Naive thymus-derived CD4-positive, alpha-beta T cell (primary cell): Measurements from ENCODE around the gene LSG1. TPM values are rescaled to one million over a fixed set of nuclear protein-coding genes. Genes with fewer than 3 reads are reported as not detected.
"Not testable (repeated sequence)": the region's sequence is repeated elsewhere in the genome, so short reads cannot be mapped to it uniquely, and the experiment has no call there.

Experiments
- ATAC-seq: fragments of 150-1000 bp; cut with Tn5 transposase; 2 replicates; pipeline ENCODE4 v1.10.0; 2021; ENCODE audit warnings: mild to moderate bottlenecking, moderate library complexity
- CTCF ChIA-PET: fragments of 350-600 bp; sonication (Branson Sonifier 250); formaldehyde crosslinking; loops from one replicate; lab custom pipeline; 2021; ENCODE audit warnings: antibody characterized with exemption; lab: Charles Lee
- POLR2A ChIA-PET: fragments of 350-600 bp; sonication (Branson Sonifier 250); formaldehyde crosslinking; loops from one replicate; lab custom pipeline; 2021; ENCODE audit warnings: antibody characterized with exemption, inconsistent platforms; lab: Charles Lee
- DNase-seq, 9 donors: peaks; one replicate each; pipeline versions ENCODE4 v3.0.0 to v3.0.0-alpha.2; 2020 to 2022; ENCODE audit warnings: mixed read lengths in 1 of 9
- H3K27ac ChIP-seq: one replicate; pipeline ENCODE4 v1.7.0; 2013; ENCODE audit warnings: mild to moderate bottlenecking, low read depth, low read length, moderate library complexity
- H3K27me3 ChIP-seq, 2 donors: one replicate each; pipeline ENCODE4 v1.7.0; 2013; ENCODE audit warnings: low read length in 2 of 2, mild to moderate bottlenecking in 2 of 2, moderate library complexity in 2 of 2; ENCODE audit not compliant: control insufficient read depth in 2 of 2, insufficient read depth in 2 of 2
- H3K36me3 ChIP-seq, 3 experiments: 1 replicate in 2 of 3; 2 replicates in 1 of 3; pipeline ENCODE4 v1.7.0; 2013; ENCODE audit warnings: low read length in 3 of 3, mild to moderate bottlenecking in 3 of 3, moderate library complexity in 1 of 3; ENCODE audit not compliant: insufficient read depth in 3 of 3, control insufficient read depth in 2 of 3
- H3K4me1 ChIP-seq, 2 donors: one replicate each; pipeline ENCODE4 v1.7.0; 2013; ENCODE audit warnings: low read length in 2 of 2, mild to moderate bottlenecking in 2 of 2, moderate library complexity in 1 of 2; ENCODE audit not compliant: control insufficient read depth in 2 of 2, insufficient read depth in 2 of 2
- H3K4me3 ChIP-seq: 2 replicates; pipeline ENCODE4 v1.7.0; 2013; ENCODE audit warnings: mild to moderate bottlenecking, low read length
- H3K9me3 ChIP-seq, 3 experiments: 1 replicate in 2 of 3; 2 replicates in 1 of 3; pipeline ENCODE4 v1.7.0; 2013; ENCODE audit warnings: low read length in 3 of 3; ENCODE audit not compliant: control insufficient read depth in 2 of 3
- H3K27ac Mint-ChIP-seq, 9 donors: one replicate each; pipeline ENCODE4 v1.8.0; 2020 to 2022; ENCODE audit warnings: mixed read lengths in 9 of 9, mild to moderate bottlenecking in 8 of 9, moderate library complexity in 5 of 9, inconsistent platforms in 2 of 9
- H3K27me3 Mint-ChIP-seq, 5 donors: one replicate each; pipeline ENCODE4 v1.8.0; 2021 to 2022; ENCODE audit warnings: mixed read lengths in 5 of 5, mild to moderate bottlenecking in 1 of 5
- H3K36me3 Mint-ChIP-seq, 5 donors: one replicate each; pipeline ENCODE4 v1.8.0; 2020 to 2022; ENCODE audit warnings: mixed read lengths in 5 of 5, mild to moderate bottlenecking in 3 of 5, inconsistent platforms in 1 of 5
- H3K4me1 Mint-ChIP-seq, 7 donors: one replicate each; pipeline ENCODE4 v1.8.0; 2020 to 2022; ENCODE audit warnings: mixed read lengths in 7 of 7, mild to moderate bottlenecking in 3 of 7, inconsistent platforms in 1 of 7
- H3K4me3 Mint-ChIP-seq, 10 donors: one replicate each; pipeline ENCODE4 v1.8.0; 2020 to 2022; ENCODE audit warnings: mild to moderate bottlenecking in 10 of 10, mixed read lengths in 10 of 10, moderate library complexity in 6 of 10, inconsistent platforms in 2 of 10
- H3K9me3 Mint-ChIP-seq, 11 donors: one replicate each; pipeline ENCODE4 v1.8.0; 2020 to 2022; ENCODE audit warnings: mixed read lengths in 11 of 11, mild to moderate bottlenecking in 4 of 11, inconsistent platforms in 1 of 11, moderate library complexity in 1 of 11
- intact Hi-C, 2 donors: fragments of 100-400 bp; cut with micrococcal nuclease; formaldehyde crosslinking; loops; one replicate each; pipeline ENCODE4 v1.15.1; 2023
- polyA plus RNA-seq, 2 donors: library from polyadenylated mRNA; unstranded; fragments of 300-500 nt; fragmentation: Illumina TruSeq; gene quantifications; one replicate each; pipeline ENCODE4 v1.2.3, GENCODE V29; 2021
- total RNA-seq, 6 experiments: library from RNA in 5 of 6; stranded (reverse) in 5 of 6; gene quantifications; 1 replicate in 5 of 6; 2 replicates in 1 of 6; pipeline ENCODE4 v1.2.3 and lab custom pipeline; 2021 to 2026

The LSG1 gene
- total and polyA plus RNA-seq, 7 experiments from 2014 or later: 18.4 to 59.2 (median 44.5) TPM

GRCh38 chr3:194610689-194611088 is 61.3 kb downstream of the LSG1 start:
- DNase-seq: no peak
- H3K36me3 ChIP-seq: no peaks in the 10 kb centered on the region
- no peaks in the 10 kb centered on the region for H3K9me3 ChIP-seq
- no peaks in the 10 kb centered on the region for H3K36me3 Mint-ChIP-seq
- CTCF ChIA-PET: interaction anchor here (0.8 kb wide), 1 partner anchor 29 kb away, joined by 3 read pairs; no protein-coding TSS in a partner anchor
- H3K27me3 ChIP-seq: no peaks in the 10 kb centered on the region
- no peak overlapping the region for H3K4me3 Mint-ChIP-seq
- ATAC-seq: no peak
- peak overlapping the region in 1 of 9 donors; percentile 50 for H3K27ac Mint-ChIP-seq
- H3K27ac ChIP-seq: no peak overlapping the region
- POLR2A ChIA-PET: no interaction called here
- no peak overlapping the region for H3K4me3 ChIP-seq
- no peaks in the 10 kb centered on the region for H3K27me3 Mint-ChIP-seq
- peaks cover 0 to 4% (median 0%) of the 10 kb centered on the region in 11 donors for H3K9me3 Mint-ChIP-seq
- H3K4me1 ChIP-seq: no peaks in the 10 kb centered on the region
- H3K4me1 Mint-ChIP-seq: peaks cover 0 to 3% (median 0%) of the 10 kb centered on the region in 7 donors
- intact Hi-C loops: no loop called here

GRCh38 chr3:194609601-194610000 is 62.4 kb downstream of the LSG1 start:
- H3K36me3 Mint-ChIP-seq: no peaks in the 10 kb centered on the region
- H3K4me1 Mint-ChIP-seq: peaks cover 0 to 3% (median 0%) of the 10 kb centered on the region in 7 donors
- DNase-seq: no peak

GRCh38 chr3:194608981-194609380 is 63.0 kb downstream of the LSG1 start:
- Histone ChIP-seq H3K36me3 (no peaks in the 10 kb centered on the region), H3K27ac (no peak overlapping the region), H3K4me3 (no peak overlapping the region), H3K27me3 (no peaks in the 10 kb centered on the region), H3K9me3 (no peaks in the 10 kb centered on the region), H3K4me1 (no peaks in the 10 kb centered on the region)
- CTCF ChIA-PET: no interaction called here
- no peaks in the 10 kb centered on the region for H3K36me3 Mint-ChIP-seq
- POLR2A ChIA-PET: no interaction called here
- H3K4me3 Mint-ChIP-seq: no peak overlapping the region
- H3K9me3 Mint-ChIP-seq: peaks cover 0 to 4% (median 0%) of the 10 kb centered on the region in 11 donors
- peaks cover 0 to 3% (median 0%) of the 10 kb centered on the region in 7 donors for H3K4me1 Mint-ChIP-seq
- no peak overlapping the region for H3K27ac Mint-ChIP-seq
- H3K27me3 Mint-ChIP-seq: no peaks in the 10 kb centered on the region
- DNase-seq (no peak), ATAC-seq (no peak)
- intact Hi-C loops: no loop called here

More at GRCh38 chr3:194609601-194610000, 62.4 kb downstream of the LSG1 start:
- Histone ChIP-seq H3K36me3 (no peaks in the 10 kb centered on the region), H3K9me3 (no peaks in the 10 kb centered on the region), H3K4me3 (no peak overlapping the region), H3K4me1 (no peaks in the 10 kb centered on the region), H3K27me3 (no peaks in the 10 kb centered on the region), H3K27ac (no peak overlapping the region)
- H3K27ac Mint-ChIP-seq: no peak overlapping the region
- peaks cover 0 to 4% (median 0%) of the 10 kb centered on the region in 11 donors for H3K9me3 Mint-ChIP-seq
- ATAC-seq: no peak
- no peaks in the 10 kb centered on the region for H3K27me3 Mint-ChIP-seq
- ChIA-PET CTCF (no interaction called here), POLR2A (no interaction called here)
- H3K4me3 Mint-ChIP-seq: no peak overlapping the region
- intact Hi-C loops: no loop called here

GRCh38 chr3:194607592-194608389 is 64.2 kb downstream of the LSG1 start:
- no peaks in the 10 kb centered on the region for H3K9me3 ChIP-seq
- intact Hi-C loops: no loop called here
- H3K27ac ChIP-seq: no peak overlapping the region
- H3K27me3 Mint-ChIP-seq: no peaks in the 10 kb centered on the region
- DNase-seq (no peak), ATAC-seq (no peak)
- H3K36me3 Mint-ChIP-seq: no peaks in the 10 kb centered on the region
- no peak overlapping the region for H3K27ac Mint-ChIP-seq
- H3K27me3 ChIP-seq: no peaks in the 10 kb centered on the region
- peaks cover 0 to 3% (median 0%) of the 10 kb centered on the region in 7 donors for H3K4me1 Mint-ChIP-seq
- peaks cover 0 to 4% (median 0%) of the 10 kb centered on the region in 11 donors for H3K9me3 Mint-ChIP-seq
- CTCF ChIA-PET: no interaction called here
- no peaks in the 10 kb centered on the region for H3K36me3 ChIP-seq
- POLR2A ChIA-PET: no interaction called here
- H3K4me1 ChIP-seq: no peaks in the 10 kb centered on the region
- H3K4me3 ChIP-seq: no peak overlapping the region
- H3K4me3 Mint-ChIP-seq: no peak overlapping the region

DNA sequence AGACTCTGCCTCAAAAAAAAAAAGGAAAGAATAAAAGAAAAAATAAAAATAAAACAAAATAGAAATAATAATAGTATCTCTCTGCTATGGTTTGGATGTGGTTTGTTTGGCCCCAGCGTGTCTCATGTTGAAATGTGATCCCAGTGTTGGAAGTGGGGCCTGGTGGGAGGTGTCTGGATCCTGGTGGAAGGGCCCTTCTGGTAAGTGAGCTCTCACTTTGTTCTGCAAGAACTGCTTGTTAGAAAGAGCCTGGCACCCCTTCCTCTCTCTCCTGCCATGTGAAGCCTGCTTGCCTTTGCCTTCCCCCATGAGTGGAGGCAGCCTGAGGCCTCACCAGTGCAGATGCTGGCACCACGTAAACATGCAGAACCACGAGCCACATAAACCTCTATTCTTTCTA is 65.0 kb downstream of the LSG1 start:
- peaks cover 0 to 4% (median 0%) of the 10 kb centered on the region in 11 donors for H3K9me3 Mint-ChIP-seq
- no peak overlapping the region for H3K4me3 Mint-ChIP-seq
- Histone ChIP-seq H3K27me3 (no peaks in the 10 kb centered on the region), H3K4me1 (no peaks in the 10 kb centered on the region), H3K9me3 (no peaks in the 10 kb centered on the region), H3K4me3 (no peak overlapping the region), H3K36me3 (no peaks in the 10 kb centered on the region), H3K27ac (no peak overlapping the region)
- no peaks in the 10 kb centered on the region for H3K36me3 Mint-ChIP-seq
- CTCF ChIA-PET: no interaction called here
- ATAC-seq: no peak
- no peaks in the 10 kb centered on the region for H3K27me3 Mint-ChIP-seq
- intact Hi-C loops: no loop called here
- H3K4me1 Mint-ChIP-seq: no peaks in the 10 kb centered on the region
- POLR2A ChIA-PET: no interaction called here
- H3K27ac Mint-ChIP-seq: no peak overlapping the region
- no peak for DNase-seq

GRCh38 chr3:194606163-194606562 is 65.8 kb downstream of the LSG1 start:
- Mint-ChIP-seq H3K4me1 (no peaks in the 10 kb centered on the region), H3K27ac (no peak overlapping the region), H3K9me3 (peaks cover 0 to 4% (median 0%) of the 10 kb centered on the region in 11 donors), H3K4me3 (no peak overlapping the region), H3K36me3 (no peaks in the 10 kb centered on the region), H3K27me3 (no peaks in the 10 kb centered on the region)
- ATAC-seq (no peak), DNase-seq (no peak)
- Histone ChIP-seq H3K9me3 (no peaks in the 10 kb centered on the region), H3K27me3 (no peaks in the 10 kb centered on the region), H3K27ac (no peak overlapping the region), H3K36me3 (no peaks in the 10 kb centered on the region), H3K4me1 (no peaks in the 10 kb centered on the region), H3K4me3 (no peak overlapping the region)
- POLR2A ChIA-PET: no interaction called here
- CTCF ChIA-PET: no interaction called here
- intact Hi-C loops: no loop called here

GRCh38 chr3:194605314-194605713 is 66.7 kb downstream of the LSG1 start:
- H3K36me3 Mint-ChIP-seq, H3K27ac Mint-ChIP-seq, H3K4me1 Mint-ChIP-seq, DNase-seq, H3K27me3 Mint-ChIP-seq, H3K27me3 ChIP-seq, H3K9me3 ChIP-seq, H3K4me3 ChIP-seq, ATAC-seq, H3K4me1 ChIP-seq, H3K27ac ChIP-seq, H3K4me3 Mint-ChIP-seq, intact Hi-C loops, H3K36me3 ChIP-seq, H3K9me3 Mint-ChIP-seq: not testable (repeated sequence)
- ChIA-PET CTCF (interaction anchor here (1.3 kb wide), 1 partner anchor 133 kb away, joined by 3 read pairs; no protein-coding TSS in a partner anchor), POLR2A (interaction anchor here (0.6 kb wide), 1 partner anchor 543 kb away, joined by 4 read pairs; no protein-coding TSS in a partner anchor)
